PFSK-1 (cell line): ENCODE measurements around the gene PRSS21.

Experiments
- POLR2AphosphoS5 ChIP-seq: IDR thresholded peaks from 2 replicates; pipeline ENCODE4 v1.6.1; 2012; ENCODE audit warnings: low read depth, mild to moderate bottlenecking, control low read depth, low read length, moderate library complexity
- SIN3A ChIP-seq: IDR thresholded peaks from 2 replicates; pipeline ENCODE4 v1.6.1; 2012; ENCODE audit warnings: mild to moderate bottlenecking, low read length, moderate library complexity, borderline replicate concordance; ENCODE audit not compliant: insufficient read depth
- TF ChIP-seq, protein P1 (sequence below), 2 experiments: IDR thresholded peaks; 2 replicates each; pipeline versions ENCODE4 v1.6.1 to v1.8.0; 2011 to 2012; ENCODE audit warnings: low read depth in 2 of 2, low read length in 2 of 2, control low read depth in 1 of 2, inconsistent platforms in 1 of 2, mild to moderate bottlenecking in 1 of 2, moderate library complexity in 1 of 2; ENCODE audit not compliant: insufficient read depth in 1 of 2

DNA sequence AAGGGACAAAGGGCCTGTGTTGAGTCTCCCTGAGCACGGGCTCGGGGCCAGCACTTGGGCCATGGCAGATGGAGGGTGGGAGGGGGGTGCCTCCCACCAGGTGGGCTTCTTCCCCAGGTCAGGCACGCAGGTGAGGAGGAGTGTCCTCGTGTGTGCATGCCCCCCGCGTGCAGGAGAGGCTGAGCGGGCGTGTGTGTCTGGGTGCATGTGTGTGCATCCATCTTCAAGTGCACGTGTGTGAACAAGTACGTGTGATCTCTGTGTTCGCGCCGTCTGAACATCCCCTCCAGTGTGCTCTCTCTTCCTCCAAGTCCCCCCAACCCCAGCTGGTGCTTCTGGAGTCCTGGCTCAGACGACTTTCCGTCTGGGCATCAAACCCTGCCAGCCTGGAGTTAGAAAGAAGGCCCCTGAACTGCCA, 10.3 kb downstream of the PRSS21 start:
- TF ChIP-seq, protein P1, sequence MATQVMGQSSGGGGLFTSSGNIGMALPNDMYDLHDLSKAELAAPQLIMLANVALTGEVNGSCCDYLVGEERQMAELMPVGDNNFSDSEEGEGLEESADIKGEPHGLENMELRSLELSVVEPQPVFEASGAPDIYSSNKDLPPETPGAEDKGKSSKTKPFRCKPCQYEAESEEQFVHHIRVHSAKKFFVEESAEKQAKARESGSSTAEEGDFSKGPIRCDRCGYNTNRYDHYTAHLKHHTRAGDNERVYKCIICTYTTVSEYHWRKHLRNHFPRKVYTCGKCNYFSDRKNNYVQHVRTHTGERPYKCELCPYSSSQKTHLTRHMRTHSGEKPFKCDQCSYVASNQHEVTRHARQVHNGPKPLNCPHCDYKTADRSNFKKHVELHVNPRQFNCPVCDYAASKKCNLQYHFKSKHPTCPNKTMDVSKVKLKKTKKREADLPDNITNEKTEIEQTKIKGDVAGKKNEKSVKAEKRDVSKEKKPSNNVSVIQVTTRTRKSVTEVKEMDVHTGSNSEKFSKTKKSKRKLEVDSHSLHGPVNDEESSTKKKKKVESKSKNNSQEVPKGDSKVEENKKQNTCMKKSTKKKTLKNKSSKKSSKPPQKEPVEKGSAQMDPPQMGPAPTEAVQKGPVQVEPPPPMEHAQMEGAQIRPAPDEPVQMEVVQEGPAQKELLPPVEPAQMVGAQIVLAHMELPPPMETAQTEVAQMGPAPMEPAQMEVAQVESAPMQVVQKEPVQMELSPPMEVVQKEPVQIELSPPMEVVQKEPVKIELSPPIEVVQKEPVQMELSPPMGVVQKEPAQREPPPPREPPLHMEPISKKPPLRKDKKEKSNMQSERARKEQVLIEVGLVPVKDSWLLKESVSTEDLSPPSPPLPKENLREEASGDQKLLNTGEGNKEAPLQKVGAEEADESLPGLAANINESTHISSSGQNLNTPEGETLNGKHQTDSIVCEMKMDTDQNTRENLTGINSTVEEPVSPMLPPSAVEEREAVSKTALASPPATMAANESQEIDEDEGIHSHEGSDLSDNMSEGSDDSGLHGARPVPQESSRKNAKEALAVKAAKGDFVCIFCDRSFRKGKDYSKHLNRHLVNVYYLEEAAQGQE (IDR thresholded peaks at IDR 0.05; ENCODE audit: insufficient read depth in 1 of 2, low read depth in 2 of 2, low read length in 2 of 2): no peak
- TF ChIP-seq SIN3A (no peak), POLR2AphosphoS5 (no peak)
